Measurements from ENCODE around the gene RUNX1.
"Not testable (repeated sequence)": the region's sequence is repeated elsewhere in the genome, so short reads cannot be mapped to it uniquely, and the experiment has no call there.

Gene RUNX1

GRCh38 chr21:34996304-34997101 lies 52.6 kb downstream of the RUNX1 start:
- peaks cover 51% of the 10 kb centered on the region for H3K4me1 ChIP-seq (ENCODE audit: control insufficient read depth, insufficient read depth, low read length)

GRCh38 chr21:34995979-34996303 lies 53.2 kb downstream of the RUNX1 start:
- Histone ChIP-seq H3K27me3 (ENCODE audit: control insufficient read depth, insufficient read depth, low read length) (no peaks in the 10 kb centered on the region), H3K4me1 (ENCODE audit: control insufficient read depth, insufficient read depth, low read length) (peaks cover 51% of the 10 kb centered on the region), H3K9ac (ENCODE audit: low read depth, low read length) (no peak overlapping the region), H3K4me3 (ENCODE audit: low read length) (no peak overlapping the region), H3K4me2 (ENCODE audit: low read length) (peak overlapping the region; percentile 37), H3K36me3 (ENCODE audit: insufficient read depth, low read length) (no peaks in the 10 kb centered on the region), H3K9me3 (replicated peaks; ENCODE audit: low read length) (no peaks in the 10 kb centered on the region)

More at GRCh38 chr21:34996304-34997101, 52.6 kb downstream of the RUNX1 start:
- peak overlapping the region; percentile 37 for H3K4me2 ChIP-seq (ENCODE audit: low read length)
- peak overlapping the region; percentile 32 for H3K9ac ChIP-seq (ENCODE audit: low read depth, low read length)
- no peak overlapping the region for H3K4me3 ChIP-seq (ENCODE audit: low read length)
- no peaks in the 10 kb centered on the region for H3K9me3 ChIP-seq (replicated peaks; ENCODE audit: low read length)
- no peaks in the 10 kb centered on the region for H3K27me3 ChIP-seq (ENCODE audit: control insufficient read depth, insufficient read depth, low read length)
- H3K36me3 ChIP-seq (ENCODE audit: insufficient read depth, low read length), result no peaks in the 10 kb centered on the region

- H3K9me3 ChIP-seq (replicated peaks; ENCODE audit: low read length), result no peaks in the 10 kb centered on the region
- no peak overlapping the region for H3K4me2 ChIP-seq (ENCODE audit: low read length)
- H3K4me1 ChIP-seq (ENCODE audit: control insufficient read depth, insufficient read depth, low read length), result peaks cover 50% of the 10 kb centered on the region
- H3K4me3 ChIP-seq (ENCODE audit: low read length), result no peak overlapping the region
- no peak overlapping the region for H3K9ac ChIP-seq (ENCODE audit: low read depth, low read length)
- no peaks in the 10 kb centered on the region for H3K36me3 ChIP-seq (ENCODE audit: insufficient read depth, low read length)
- H3K27me3 ChIP-seq (ENCODE audit: control insufficient read depth, insufficient read depth, low read length), result no peaks in the 10 kb centered on the region
Observed at GRCh38 chr21:34994766-34995631, 54.1 kb downstream of the RUNX1 start.

- not testable (repeated sequence) for H3K36me3 ChIP-seq (ENCODE audit: insufficient read depth, low read length); H3K4me2 ChIP-seq (ENCODE audit: low read length); H3K4me3 ChIP-seq (ENCODE audit: low read length); H3K27me3 ChIP-seq (ENCODE audit: control insufficient read depth, insufficient read depth, low read length); H3K9ac ChIP-seq (ENCODE audit: low read depth, low read length); H3K9me3 ChIP-seq (replicated peaks; ENCODE audit: low read length)
- peaks cover 38% of the 10 kb centered on the region for H3K4me1 ChIP-seq (ENCODE audit: control insufficient read depth, insufficient read depth, low read length)
Observed at GRCh38 chr21:34993521-34993921, 55.6 kb downstream of the RUNX1 start.

GRCh38 chr21:34992736-34993398 lies 56.2 kb downstream of the RUNX1 start:
- Histone ChIP-seq H3K27me3 (ENCODE audit: control insufficient read depth, insufficient read depth, low read length) (no peaks in the 10 kb centered on the region), H3K9ac (ENCODE audit: low read depth, low read length) (no peak overlapping the region), H3K9me3 (replicated peaks; ENCODE audit: low read length) (no peaks in the 10 kb centered on the region), H3K36me3 (ENCODE audit: insufficient read depth, low read length) (no peaks in the 10 kb centered on the region), H3K4me2 (ENCODE audit: low read length) (no peak overlapping the region), H3K4me1 (ENCODE audit: control insufficient read depth, insufficient read depth, low read length) (peaks cover 45% of the 10 kb centered on the region), H3K4me3 (ENCODE audit: low read length) (no peak overlapping the region)

- Histone ChIP-seq H3K9me3 (replicated peaks; ENCODE audit: low read length) (no peaks in the 10 kb centered on the region), H3K27me3 (ENCODE audit: control insufficient read depth, insufficient read depth, low read length) (no peaks in the 10 kb centered on the region), H3K4me1 (ENCODE audit: control insufficient read depth, insufficient read depth, low read length) (peaks cover 45% of the 10 kb centered on the region), H3K36me3 (ENCODE audit: insufficient read depth, low read length) (no peaks in the 10 kb centered on the region), H3K4me3 (ENCODE audit: low read length) (no peak overlapping the region), H3K9ac (ENCODE audit: low read depth, low read length) (no peak overlapping the region), H3K4me2 (ENCODE audit: low read length) (no peak overlapping the region)
Observed at GRCh38 chr21:34992180-34992579, 56.9 kb downstream of the RUNX1 start.

- no peak overlapping the region for H3K4me3 ChIP-seq (ENCODE audit: low read length)
Observed at GRCh38 chr21:34991366-34991957, 57.6 kb downstream of the RUNX1 start.

GRCh38 chr21:34990842-34991241 lies 58.3 kb downstream of the RUNX1 start:
- Histone ChIP-seq H3K4me3 (ENCODE audit: low read length) (no peak overlapping the region), H3K27me3 (ENCODE audit: control insufficient read depth, insufficient read depth, low read length) (no peaks in the 10 kb centered on the region), H3K4me1 (ENCODE audit: control insufficient read depth, insufficient read depth, low read length) (peaks cover 44% of the 10 kb centered on the region), H3K36me3 (ENCODE audit: insufficient read depth, low read length) (no peaks in the 10 kb centered on the region), H3K4me2 (ENCODE audit: low read length) (no peak overlapping the region), H3K9ac (ENCODE audit: low read depth, low read length) (no peak overlapping the region), H3K9me3 (replicated peaks; ENCODE audit: low read length) (no peaks in the 10 kb centered on the region)

More at GRCh38 chr21:34991366-34991957, 57.6 kb downstream of the RUNX1 start:
- Histone ChIP-seq H3K9ac (ENCODE audit: low read depth, low read length) (no peak overlapping the region), H3K9me3 (replicated peaks; ENCODE audit: low read length) (no peaks in the 10 kb centered on the region), H3K36me3 (ENCODE audit: insufficient read depth, low read length) (no peaks in the 10 kb centered on the region), H3K27me3 (ENCODE audit: control insufficient read depth, insufficient read depth, low read length) (no peaks in the 10 kb centered on the region), H3K4me1 (ENCODE audit: control insufficient read depth, insufficient read depth, low read length) (peaks cover 45% of the 10 kb centered on the region), H3K4me2 (ENCODE audit: low read length) (no peak overlapping the region)

GRCh38 chr21:34989337-34990151 lies 59.6 kb downstream of the RUNX1 start:
- H3K36me3 ChIP-seq (ENCODE audit: insufficient read depth, low read length), result no peaks in the 10 kb centered on the region
- H3K4me3 ChIP-seq (ENCODE audit: low read length), result no peak overlapping the region
- H3K9me3 ChIP-seq (replicated peaks; ENCODE audit: low read length), result no peaks in the 10 kb centered on the region
- no peaks in the 10 kb centered on the region for H3K27me3 ChIP-seq (ENCODE audit: control insufficient read depth, insufficient read depth, low read length)
- H3K4me2 ChIP-seq (ENCODE audit: low read length), result no peak overlapping the region
- H3K9ac ChIP-seq (ENCODE audit: low read depth, low read length), result no peak overlapping the region
- peaks cover 34% of the 10 kb centered on the region for H3K4me1 ChIP-seq (ENCODE audit: control insufficient read depth, insufficient read depth, low read length)

- H3K9me3 ChIP-seq (replicated peaks; ENCODE audit: low read length), result no peaks in the 10 kb centered on the region
- H3K4me2 ChIP-seq (ENCODE audit: low read length), result no peak overlapping the region
- H3K4me1 ChIP-seq (ENCODE audit: control insufficient read depth, insufficient read depth, low read length), result peaks cover 43% of the 10 kb centered on the region
- H3K4me3 ChIP-seq (ENCODE audit: low read length), result no peak overlapping the region
- no peaks in the 10 kb centered on the region for H3K36me3 ChIP-seq (ENCODE audit: insufficient read depth, low read length)
- no peak overlapping the region for H3K9ac ChIP-seq (ENCODE audit: low read depth, low read length)
- no peaks in the 10 kb centered on the region for H3K27me3 ChIP-seq (ENCODE audit: control insufficient read depth, insufficient read depth, low read length)
Observed at GRCh38 chr21:34988625-34989024, 60.5 kb downstream of the RUNX1 start.

All from skeletal muscle satellite cell (primary cell).